GM12878 (cell line): ENCODE results near the gene FAN1.

ENCODE experiments used
- CTCF ChIP-seq, 3 experiments: IDR thresholded peaks in 2 of 3; conservative IDR thresholded peaks in 1 of 3; 2 replicates each; pipeline ENCODE4 v1.5.1; 2011; ENCODE audit warnings: low read depth in 3 of 3, low read length in 3 of 3, mild to moderate bottlenecking in 3 of 3, control low read depth in 2 of 3, moderate library complexity in 2 of 3, inconsistent platforms in 1 of 3, mixed read lengths in 1 of 3; ENCODE audit not compliant: control insufficient read depth in 2 of 3, insufficient read depth in 1 of 3; ENCODE audit errors: extremely low read depth in 1 of 3
- E4F1 ChIP-seq: fragments of 450-650 bp; IDR thresholded peaks from 2 replicates; pipeline ENCODE4 v1.6.1; 2018; ENCODE audit warnings: borderline replicate concordance, mild to moderate bottlenecking; ENCODE audit not compliant: partially characterized antibody
- EP300 ChIP-seq, 2 experiments: fragments of 150-350 bp in 1 of 2; IDR thresholded peaks; 2 replicates each; pipeline ENCODE4 v1.6.1; 2011 to 2012; ENCODE audit warnings: low read depth in 2 of 2, low read length in 2 of 2, borderline replicate concordance in 1 of 2, improper control_type of control experiment in 1 of 2, inconsistent platforms in 1 of 2; ENCODE audit not compliant: control insufficient read depth in 1 of 2
- FOS ChIP-seq: IDR thresholded peaks from 3 replicates; pipeline ENCODE4 v1.6.1; 2011; ENCODE audit warnings: borderline replicate concordance; ENCODE audit not compliant: insufficient read length; ENCODE audit errors: extremely low read depth
- MLLT1 ChIP-seq: fragments of 450-650 bp; IDR thresholded peaks from 2 replicates; pipeline ENCODE4 v1.6.1; 2016; ENCODE audit warnings: mild to moderate bottlenecking
- NFYA ChIP-seq: IDR thresholded peaks from 2 replicates; pipeline ENCODE4 v1.6.1; 2011; ENCODE audit warnings: low read depth, mild to moderate bottlenecking, low read length, improper control_type of control experiment, borderline replicate concordance
- NR2C1 ChIP-seq: fragments of 450-650 bp; IDR thresholded peaks from 2 replicates; pipeline ENCODE4 v1.6.1; 2017; ENCODE audit warnings: antibody characterized with exemption, mild to moderate bottlenecking, moderate library complexity
- POLR2A ChIP-seq: IDR thresholded peaks from 2 replicates; pipeline ENCODE4 v1.6.1; 2011; ENCODE audit warnings: low read depth, mild to moderate bottlenecking, low read length
- RAD51 ChIP-seq: fragments of 450-650 bp; IDR thresholded peaks from 2 replicates; pipeline ENCODE4 v1.6.1; 2016; ENCODE audit warnings: moderate library complexity, mild to moderate bottlenecking, inconsistent platforms
- SIN3A ChIP-seq: IDR thresholded peaks from 2 replicates; pipeline ENCODE4 v1.6.1; 2012; ENCODE audit warnings: low read depth, low read length, improper control_type of control experiment
- SMC3 ChIP-seq: IDR thresholded peaks from 2 replicates; pipeline ENCODE4 v1.6.1; 2011; ENCODE audit warnings: low read length, improper control_type of control experiment, borderline replicate concordance
- TBL1XR1 ChIP-seq: IDR thresholded peaks from 2 replicates; pipeline ENCODE4 v1.6.1; 2012; ENCODE audit warnings: low read depth, low read length, improper control_type of control experiment

- TF ChIP-seq CTCF (IDR thresholded peaks at IDR 0.05 in 2 of 3, conservative IDR thresholded peaks at IDR 0.05 in 1 of 3; ENCODE audit: control insufficient read depth in 2 of 3, extremely low read depth in 1 of 3, insufficient read depth in 1 of 3, low read depth in 3 of 3, low read length in 3 of 3) (no peak), SIN3A (no peak), FOS (no peak), RAD51 (no peak), E4F1 (no peak), TBL1XR1 (no peak), MLLT1 (no peak), EP300 (IDR thresholded peaks at IDR 0.05; ENCODE audit: borderline replicate concordance in 1 of 2, control insufficient read depth in 1 of 2, low read depth in 2 of 2, low read length in 2 of 2) (no peak), POLR2A (no peak), SMC3 (no peak), NR2C1 (no peak), NFYA (no peak)
Measured at GRCh38 chr15:30933293-30933692, 29.6 kb downstream of the FAN1 start.
